Spinal cord (tissue), 10 donors: ENCODE data around the gene HSPA4L. TPM values are rescaled to one million over a fixed set of nuclear protein-coding genes. Genes with fewer than 3 reads are reported as not detected.
A peak's percentile ranks its signal among the peaks of the same experiment; 100 is the strongest.

ENCODE experiments used
- DNase-seq, 6 donors: peaks; one replicate each; pipeline versions ENCODE4 v3.0.0 to v3.0.0-alpha.2; 2013 to 2015; ENCODE audit warnings: low spot score in 6 of 6, low read depth in 4 of 6
- H3K27ac ChIP-seq: one replicate; pipeline ENCODE4 v1.5.1; 2013; ENCODE audit warnings: low read depth, low read length, control low read depth
- H3K27me3 ChIP-seq: one replicate; pipeline ENCODE4 v1.6.1; 2013; ENCODE audit warnings: low read length; ENCODE audit not compliant: control insufficient read depth, insufficient read depth
- H3K36me3 ChIP-seq: one replicate; pipeline ENCODE4 v1.6.1; 2013; ENCODE audit warnings: low read length; ENCODE audit not compliant: control insufficient read depth, insufficient read depth
- H3K4me1 ChIP-seq: one replicate; pipeline ENCODE4 v1.6.1; 2013; ENCODE audit warnings: low read length; ENCODE audit not compliant: control insufficient read depth, insufficient read depth
- H3K4me3 ChIP-seq: one replicate; pipeline ENCODE4 v1.5.1; 2013; ENCODE audit warnings: low read depth, low read length, control low read depth
- H3K9me3 ChIP-seq: one replicate; pipeline ENCODE4 v1.6.1; 2013; ENCODE audit warnings: low read length; ENCODE audit not compliant: control insufficient read depth, insufficient read depth
- WGBS: methylation state at CpG from one replicate; pipeline ENCODE4 v1.1.5; 2013; ENCODE audit warnings: missing lambda C conversion rate; ENCODE audit not compliant: insufficient coverage; 5-methylcytosine and 5-hydroxymethylcytosine counted together
- polyA plus RNA-seq, 2 donors: library from polyadenylated mRNA; unstranded; fragments of 120-200 nt; gene quantifications; one replicate each; pipeline ENCODE4 v1.2.1, GENCODE V29; 2013; ENCODE audit not compliant: insufficient read length in 2 of 2
- total RNA-seq, 2 donors: library from RNA; depleted of rRNA in 1 of 2; stranded (reverse); fragments of 120-200 nt in 1 of 2; fragments of >200 nt in 1 of 2; gene quantifications; one replicate each; pipeline versions ENCODE4 v1.2.3 to v1.2.4, GENCODE V29; 2013 to 2014
- donor health status: healthy.

HSPA4L gene
- total and polyA plus RNA-seq, 4 donors = 11.4 to 30.9 (median 21.0) TPM

GRCh38 chr4:127822430-127822829 is 40.3 kb downstream of the HSPA4L start:
- H3K4me1 ChIP-seq = no peaks in the 10 kb centered on the region
- H3K36me3 ChIP-seq = peaks cover 3% of the 10 kb centered on the region
- DNase-seq = peak in 1 of 6 donors; percentile 3
- no peak overlapping the region for H3K27ac ChIP-seq
- H3K9me3 ChIP-seq = no peaks in the 10 kb centered on the region
- H3K27me3 ChIP-seq = no peaks in the 10 kb centered on the region
- H3K4me3 ChIP-seq = no peak overlapping the region
- WGBS = no CpG with 5 or more reads among the region's 2 CpGs

DNA sequence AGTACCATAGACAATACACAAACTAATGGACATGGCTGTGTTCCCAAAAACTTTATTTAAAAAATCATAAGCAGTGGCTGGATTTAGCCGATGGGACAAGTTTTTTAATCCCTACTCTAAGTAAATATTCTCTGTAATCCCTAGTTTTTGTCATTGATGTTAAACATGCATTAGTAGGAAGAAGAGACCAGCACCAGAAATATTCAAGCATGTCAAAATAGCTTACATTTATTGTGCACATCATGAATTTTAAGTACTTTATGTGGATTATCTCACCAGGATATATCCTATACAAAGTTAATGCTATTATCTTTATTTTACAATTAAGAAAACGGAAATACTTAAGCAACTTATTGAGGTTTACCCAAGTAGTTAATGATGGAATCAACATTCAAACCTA is 46.0 kb downstream of the HSPA4L start:
- Histone ChIP-seq H3K4me3 (no peak overlapping the region), H3K27me3 (no peaks in the 10 kb centered on the region), H3K4me1 (no peaks in the 10 kb centered on the region), H3K27ac (no peak overlapping the region), H3K9me3 (no peaks in the 10 kb centered on the region), H3K36me3 (peaks cover under 1% of the 10 kb centered on the region)
- WGBS = no CpG with 5 or more reads among the region's 2 CpGs
- DNase-seq = no peak

- DNase-seq = no peak
- H3K4me3 ChIP-seq = no peak overlapping the region
- H3K27ac ChIP-seq = no peak overlapping the region
- H3K4me1 ChIP-seq = no peaks in the 10 kb centered on the region
- H3K9me3 ChIP-seq = no peaks in the 10 kb centered on the region
- H3K27me3 ChIP-seq = no peaks in the 10 kb centered on the region
- no peaks in the 10 kb centered on the region for H3K36me3 ChIP-seq
Measured at GRCh38 chr4:127829014-127829413, 46.9 kb downstream of the HSPA4L start.

GRCh38 chr4:127832585-127832984 is 50.5 kb downstream of the HSPA4L start:
- DNase-seq = no peak
- no peaks in the 10 kb centered on the region for H3K36me3 ChIP-seq
- WGBS = no CpG with 5 or more reads among the region's 4 CpGs
- H3K27me3 ChIP-seq = no peaks in the 10 kb centered on the region
- H3K27ac ChIP-seq = no peak overlapping the region
- no peak overlapping the region for H3K4me3 ChIP-seq
- H3K9me3 ChIP-seq = no peaks in the 10 kb centered on the region
- H3K4me1 ChIP-seq = no peaks in the 10 kb centered on the region

DNA sequence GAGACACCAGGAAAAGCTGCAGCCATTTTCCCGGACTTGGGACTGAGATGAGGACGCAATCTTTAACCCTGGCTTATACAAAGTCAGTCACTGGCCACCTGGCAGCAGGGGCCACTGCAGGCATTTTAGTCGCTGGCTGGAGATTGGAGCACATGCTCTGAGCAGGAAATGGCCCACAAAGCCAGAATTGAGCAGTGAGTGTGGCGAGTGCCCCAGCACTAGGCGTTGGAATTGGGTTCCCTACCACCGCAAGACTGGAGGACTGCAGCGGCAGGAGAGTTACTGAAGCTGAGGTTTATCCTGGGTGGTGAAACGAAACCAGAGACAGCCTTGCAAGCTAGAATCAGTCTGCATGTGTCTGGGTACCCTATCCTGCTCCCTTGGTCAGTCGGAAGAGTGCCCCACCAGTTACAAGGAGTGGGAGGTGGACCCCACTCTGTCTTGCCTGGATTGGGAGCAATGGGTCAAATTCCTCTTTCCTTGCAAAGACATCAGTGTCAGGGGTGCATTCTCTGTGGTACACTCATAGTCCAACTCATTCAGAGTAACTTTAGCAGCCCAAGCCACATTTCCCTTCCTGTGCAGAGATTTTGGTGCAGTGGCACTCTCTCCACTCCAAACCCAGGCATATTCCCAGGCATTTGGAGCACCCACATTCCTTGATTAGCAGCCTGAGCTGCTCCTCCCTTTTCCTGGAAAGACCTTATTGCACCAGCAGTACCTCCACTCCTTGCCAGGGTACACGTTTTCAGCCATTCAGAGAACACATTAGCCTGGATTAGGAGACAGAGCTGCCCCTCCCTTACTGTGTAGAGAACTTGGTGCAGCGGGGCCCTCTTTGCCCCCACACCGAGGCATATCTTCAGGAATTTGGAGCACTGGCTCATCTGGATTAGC is 61.8 kb downstream of the HSPA4L start:
- 95% methylated on average over 12 of the region's 12 CpGs for WGBS
- no peak for DNase-seq
- peaks cover 5% of the 10 kb centered on the region for H3K9me3 ChIP-seq
- no peak overlapping the region for H3K27ac ChIP-seq
- no peaks in the 10 kb centered on the region for H3K36me3 ChIP-seq
- no peaks in the 10 kb centered on the region for H3K27me3 ChIP-seq
- H3K4me3 ChIP-seq = no peak overlapping the region
- no peaks in the 10 kb centered on the region for H3K4me1 ChIP-seq

- WGBS = 96% methylated on average over 3 of the region's 5 CpGs
- no peak for DNase-seq
- H3K9me3 ChIP-seq = peaks cover 7% of the 10 kb centered on the region
- H3K36me3 ChIP-seq = no peaks in the 10 kb centered on the region
- no peak overlapping the region for H3K27ac ChIP-seq
- H3K27me3 ChIP-seq = no peaks in the 10 kb centered on the region
- H3K4me3 ChIP-seq = no peak overlapping the region
- H3K4me1 ChIP-seq = no peaks in the 10 kb centered on the region
Measured at GRCh38 chr4:127844601-127845116, 62.5 kb downstream of the HSPA4L start.

DNA sequence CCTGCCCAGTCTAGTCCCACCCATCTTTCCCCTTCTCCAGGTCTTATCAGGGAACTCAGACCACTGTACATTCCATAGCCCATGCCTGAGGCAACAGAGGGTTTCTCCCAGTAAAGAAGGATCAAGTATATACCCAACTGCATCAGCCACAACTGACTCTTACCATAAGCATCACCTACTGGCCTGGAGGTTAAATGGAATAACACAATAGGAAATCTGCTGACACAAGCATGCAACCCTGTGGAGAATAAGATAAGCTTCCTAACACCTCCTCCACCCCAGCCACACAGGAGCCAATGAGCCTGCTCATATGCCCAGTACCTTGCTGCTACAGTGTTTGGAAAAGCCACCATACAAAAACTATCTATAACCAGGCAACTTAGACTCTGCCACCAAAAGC is 63.9 kb downstream of the HSPA4L start:
- no peak overlapping the region for H3K4me3 ChIP-seq
- no peak for DNase-seq
- no peaks in the 10 kb centered on the region for H3K27me3 ChIP-seq
- no peaks in the 10 kb centered on the region for H3K4me1 ChIP-seq
- H3K27ac ChIP-seq = no peak overlapping the region
- H3K9me3 ChIP-seq = peaks cover 12% of the 10 kb centered on the region
- H3K36me3 ChIP-seq = no peaks in the 10 kb centered on the region

- H3K27ac ChIP-seq = no peak overlapping the region
- H3K9me3 ChIP-seq = peaks cover 12% of the 10 kb centered on the region
Measured at GRCh38 chr4:127846765-127847164, 64.6 kb downstream of the HSPA4L start.

DNA sequence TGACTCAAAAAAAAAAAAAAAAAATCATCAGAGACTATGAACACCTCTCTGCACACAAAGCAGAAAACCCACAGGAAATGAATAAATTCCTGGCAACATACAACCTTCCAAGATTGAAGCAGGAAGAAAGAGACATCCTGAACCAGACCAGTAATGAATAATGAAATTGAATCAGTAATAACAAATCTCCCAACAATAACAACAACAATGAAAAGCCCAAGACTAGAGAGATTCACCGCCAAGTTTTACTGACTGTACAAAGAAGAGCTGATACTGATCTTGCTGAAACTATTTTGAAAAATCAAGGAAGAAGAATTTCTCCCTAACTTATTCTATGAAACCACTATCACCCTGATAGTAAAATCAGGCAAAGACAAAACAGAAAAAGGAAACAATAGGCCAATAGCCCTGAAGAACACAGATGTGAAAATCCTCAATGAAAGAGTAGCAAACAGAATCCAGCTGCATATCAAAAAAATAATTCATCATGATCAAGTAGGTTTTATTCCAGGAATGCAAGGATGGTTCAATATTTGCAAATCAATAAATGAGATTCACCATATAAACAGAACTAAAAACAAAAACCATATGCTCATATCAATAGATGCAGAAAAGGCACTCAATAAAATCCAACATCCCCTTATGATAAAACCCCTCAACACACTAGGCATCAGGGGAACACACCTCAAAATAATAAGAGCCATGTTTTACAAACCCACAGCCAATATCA is 67.5 kb downstream of the HSPA4L start:
- H3K36me3 ChIP-seq = no peaks in the 10 kb centered on the region
- H3K27me3 ChIP-seq = no peaks in the 10 kb centered on the region
- no CpG with 5 or more reads among the region's 1 CpG for WGBS
- no peak for DNase-seq
- H3K4me1 ChIP-seq = no peaks in the 10 kb centered on the region
- no peak overlapping the region for H3K4me3 ChIP-seq
- H3K9me3 ChIP-seq = peaks cover 17% of the 10 kb centered on the region
- no peak overlapping the region for H3K27ac ChIP-seq

More at GRCh38 chr4:127846765-127847164, 64.6 kb downstream of the HSPA4L start:
- Histone ChIP-seq H3K4me3 (no peak overlapping the region), H3K4me1 (no peaks in the 10 kb centered on the region), H3K27me3 (no peaks in the 10 kb centered on the region), H3K36me3 (no peaks in the 10 kb centered on the region)
- no CpG with 5 or more reads among the region's 1 CpG for WGBS
- DNase-seq = no peak
